ENCODE measurements around the gene RTRAF. TPM values are rescaled to one million over a fixed set of nuclear protein-coding genes. Genes with fewer than 3 reads are reported as not detected.

The RTRAF gene
- total RNA-seq, 1 experiment from 2014 or later: 350 TPM

DNA sequence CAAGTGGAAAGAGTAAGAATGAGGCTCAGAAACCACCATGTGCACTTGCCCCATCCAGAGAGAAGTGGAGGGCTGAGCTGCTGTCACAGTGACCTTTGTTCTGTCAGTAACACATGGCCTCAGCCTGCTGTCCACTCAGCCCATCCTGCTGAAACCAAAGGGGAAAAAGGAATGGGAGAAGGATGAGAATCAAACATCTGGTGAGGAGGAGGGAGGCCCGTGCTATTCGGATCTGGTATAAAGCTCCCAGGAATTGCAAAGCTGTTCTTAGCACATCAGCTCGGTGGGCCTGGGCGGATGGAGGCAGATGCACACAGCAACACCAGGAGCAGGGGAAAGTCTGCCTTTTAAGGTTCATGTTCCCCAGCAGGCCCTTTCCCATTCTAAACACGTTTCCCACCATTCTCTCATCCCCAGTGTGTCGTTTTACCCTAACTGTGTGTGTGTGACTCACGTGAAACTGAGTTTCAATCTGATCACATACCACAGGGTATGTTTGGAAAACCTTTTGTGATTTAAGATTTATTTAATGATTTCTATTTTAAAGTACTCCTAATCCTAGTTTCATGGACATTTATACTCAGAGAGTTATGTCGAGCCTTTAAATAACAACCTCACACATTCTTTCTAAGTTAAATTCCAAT lies 36.8 kb downstream of the RTRAF start:
- Mint-ChIP-seq H3K4me1 (peaks cover 11 to 12% of the 10 kb centered on the region in 2 experiments), H3K27ac (no peak overlapping the region), H3K36me3 (ENCODE audit: insufficient read depth in 1 of 3, low read depth in 3 of 3) (peaks cover 0 to 2% (median 0%) of the 10 kb centered on the region in 3 experiments; a peak in 3 of 7 replicates), H3K4me3 (no peak overlapping the region), H3K9me3 (peaks cover 0 to 3% of the 10 kb centered on the region in 2 experiments; a peak in 1 of 5 replicates), H3K27me3 (ENCODE audit: low read depth) (no peaks in the 10 kb centered on the region)
- no peak overlapping the region for H3K23ac ChIP-seq (ENCODE audit: insufficient read length, low read depth, low read length)
- H2AK5ac ChIP-seq (ENCODE audit: insufficient read length, low read length): no peak overlapping the region
- peaks cover 5% of the 10 kb centered on the region; the same call in 1 of the 2 replicates for H3K4me1 ChIP-seq (ENCODE audit: insufficient read depth, low read length)
- H3T11ph ChIP-seq (ENCODE audit: low read length): no peak overlapping the region
- no peak overlapping the region for H3K14ac ChIP-seq (ENCODE audit: insufficient read depth, low read length)
- no peak overlapping the region for H3K27ac ChIP-seq (ENCODE audit: insufficient read length, low read depth, low read length)
- H3K79me2 ChIP-seq (ENCODE audit: insufficient read depth, low read length): no peaks in the 10 kb centered on the region
- no peak overlapping the region for H2BK5ac ChIP-seq (ENCODE audit: insufficient read length, low read length)
- DNase-seq: no peak
- H4K91ac ChIP-seq (ENCODE audit: insufficient read length, low read depth, low read length): no peak overlapping the region
- H3K79me1 ChIP-seq (ENCODE audit: insufficient read depth, low read depth, low read length, poor library complexity, severe bottlenecking): no peaks in the 10 kb centered on the region
- no peaks in the 10 kb centered on the region for H3K9me3 ChIP-seq (ENCODE audit: control insufficient read depth, low read depth, low read length)
- H2BK120ac ChIP-seq (ENCODE audit: low read depth, low read length, poor library complexity, severe bottlenecking): no peak overlapping the region
- no peak overlapping the region for H3K56ac ChIP-seq (ENCODE audit: insufficient read length, low read depth, low read length)
- no peak overlapping the region for H4K5ac ChIP-seq (ENCODE audit: insufficient read length, low read depth, low read length)
- no peak overlapping the region for H3K4ac ChIP-seq (ENCODE audit: low read depth, low read length)
- H2BK15ac ChIP-seq (ENCODE audit: low read depth, low read length): no peak overlapping the region
- no peaks in the 10 kb centered on the region for H4K20me1 ChIP-seq (ENCODE audit: control insufficient read depth, insufficient read depth, insufficient read length)
- H2BK20ac ChIP-seq (ENCODE audit: low read depth, low read length, poor library complexity, severe bottlenecking): no peak overlapping the region
- no peaks in the 10 kb centered on the region for H3K23me2 ChIP-seq (ENCODE audit: insufficient read length, low read depth, low read length, poor library complexity, severe bottlenecking)
- no peak overlapping the region for H2BK12ac ChIP-seq (ENCODE audit: insufficient read length, low read depth, low read length)
- no peak overlapping the region for H2AFZ ChIP-seq (ENCODE audit: low read length)
- H3K18ac ChIP-seq (ENCODE audit: insufficient read length, low read depth, low read length): no peak overlapping the region
- no CpG with 5 or more reads among the region's 8 CpGs for WGBS (ENCODE audit: extremely low coverage, insufficient read length, low lambda C conversion rate)
- no peak overlapping the region for H3K9ac ChIP-seq (ENCODE audit: extremely low read depth, insufficient read length, low read length)
- H3K27me3 ChIP-seq (ENCODE audit: insufficient read depth, low read length): no peaks in the 10 kb centered on the region
- no peak overlapping the region for H3K4me2 ChIP-seq (ENCODE audit: insufficient read depth, insufficient read length, low read length)
- no peak overlapping the region for H4K8ac ChIP-seq (replicated peaks; ENCODE audit: insufficient read length, low read depth, low read length)
- TF ChIP-seq, protein P1, sequence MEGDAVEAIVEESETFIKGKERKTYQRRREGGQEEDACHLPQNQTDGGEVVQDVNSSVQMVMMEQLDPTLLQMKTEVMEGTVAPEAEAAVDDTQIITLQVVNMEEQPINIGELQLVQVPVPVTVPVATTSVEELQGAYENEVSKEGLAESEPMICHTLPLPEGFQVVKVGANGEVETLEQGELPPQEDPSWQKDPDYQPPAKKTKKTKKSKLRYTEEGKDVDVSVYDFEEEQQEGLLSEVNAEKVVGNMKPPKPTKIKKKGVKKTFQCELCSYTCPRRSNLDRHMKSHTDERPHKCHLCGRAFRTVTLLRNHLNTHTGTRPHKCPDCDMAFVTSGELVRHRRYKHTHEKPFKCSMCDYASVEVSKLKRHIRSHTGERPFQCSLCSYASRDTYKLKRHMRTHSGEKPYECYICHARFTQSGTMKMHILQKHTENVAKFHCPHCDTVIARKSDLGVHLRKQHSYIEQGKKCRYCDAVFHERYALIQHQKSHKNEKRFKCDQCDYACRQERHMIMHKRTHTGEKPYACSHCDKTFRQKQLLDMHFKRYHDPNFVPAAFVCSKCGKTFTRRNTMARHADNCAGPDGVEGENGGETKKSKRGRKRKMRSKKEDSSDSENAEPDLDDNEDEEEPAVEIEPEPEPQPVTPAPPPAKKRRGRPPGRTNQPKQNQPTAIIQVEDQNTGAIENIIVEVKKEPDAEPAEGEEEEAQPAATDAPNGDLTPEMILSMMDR (conservative IDR thresholded peaks at IDR 0.05): no peak
